ENCODE data around the gene MRPS12.

GRCh38 chr19:38913958-38914357, 16.8 kb upstream of the MRPS12 start:
- TF ChIP-seq ZFP3 (CRISPR knock-in tag; IDR thresholded peaks at IDR 0.05), result no peak
- no peak for TF ChIP-seq RARB (CRISPR knock-in tag; IDR thresholded peaks at IDR 0.05)
- no peak for TF ChIP-seq CREB5 (CRISPR knock-in tag; IDR thresholded peaks at IDR 0.05; ENCODE audit: low read depth)

Data from SK-N-SH treated with all-trans-retinoic acid at 6 μM for 48 hours (cell line).